HepG2 (cell line): ENCODE data around the gene WFDC11. TPM values are rescaled to one million over a fixed set of nuclear protein-coding genes. Genes with fewer than 3 reads are reported as not detected.

ENCODE experiments used
- ATAC-seq: fragments of 200-7000 bp; cut with Tn5 transposase; 3 replicates; pipeline ENCODE4 v1.9.1; 2020; ENCODE audit warnings: mild to moderate bottlenecking, moderate library complexity
- BruUV-seq: library from RNA; stranded (reverse); fragments of 400-500 nt; replicated peaks from 2 replicates; lab custom pipeline; 2021; lab: Mats Ljungman, UMichigan
- CTCF ChIA-PET: fragments of 300-600 bp; formaldehyde crosslinking; extraction: SDS; loops from one replicate; lab custom pipeline; 2021; ENCODE audit warnings: low total read pairs, inconsistent platforms, low intra/inter-chr PET ratio; lab: Yijun Ruan, JAX
- POLR2A ChIA-PET: fragments of 350-600 bp; sonication (Branson Sonifier 250); formaldehyde crosslinking; loops from one replicate; lab custom pipeline; 2020; ENCODE audit warnings: antibody characterized with exemption, inconsistent platforms; lab: Yijun Ruan, JAX
- DNase-seq: peaks from one replicate; pipeline ENCODE4 v3.0.0-alpha.2; 2015; ENCODE audit warnings: low spot score
- FAIRE-seq: peaks from 3 replicates; lab custom pipeline; 2011; peaks lifted over from hg19 to GRCh38; lab: Jason Lieb, UNC
- H2AFZ ChIP-seq: one replicate; pipeline ENCODE4 v1.6.1; 2011; ENCODE audit warnings: low read length, inconsistent platforms
- H3K27ac ChIP-seq: fragments of 300-600 bp; 3 replicates; pipeline ENCODE4 v1.8.0; 2011; ENCODE audit warnings: mixed run types, mild to moderate bottlenecking, mixed read lengths, low read length, inconsistent platforms; ENCODE audit not compliant: insufficient read depth; ENCODE audit errors: extremely low read length
- H3K27me3 ChIP-seq, 2 experiments: fragments of 200-600 bp in 1 of 2; 2 replicates in 1 of 2; 3 replicates in 1 of 2; pipeline versions ENCODE4 v1.6.0 to v1.8.0; 2011; ENCODE audit warnings: low read length in 2 of 2, mild to moderate bottlenecking in 2 of 2, moderate library complexity in 2 of 2, inconsistent platforms in 1 of 2; ENCODE audit not compliant: insufficient read depth in 2 of 2, control insufficient read depth in 1 of 2
- H3K36me3 ChIP-seq, 2 experiments: fragments of 200-600 bp in 1 of 2; replicated peaks in 1 of 2; 2 replicates in 1 of 2; 3 replicates in 1 of 2; pipeline versions ENCODE4 v1.5.1 to v1.8.0; 2011; ENCODE audit warnings: low read length in 2 of 2, inconsistent platforms in 1 of 2; ENCODE audit not compliant: insufficient read depth in 2 of 2, control insufficient read depth in 1 of 2
- H3K4me1 ChIP-seq: 2 replicates; pipeline ENCODE4 v1.5.1; 2012; ENCODE audit warnings: low read length, inconsistent platforms; ENCODE audit not compliant: insufficient read depth
- H3K4me2 ChIP-seq: 2 replicates; pipeline ENCODE4 v1.6.0; 2011; ENCODE audit warnings: low read depth, low read length, inconsistent platforms
- H3K4me3 ChIP-seq, 3 experiments: fragments of 200-600 bp in 1 of 3; sonication (generic), shearing (Covaris generic) in 1 of 3; replicated peaks in 1 of 3; 2 replicates each; pipeline ENCODE4 v1.5.1; 2011 to 2016; ENCODE audit warnings: low read length in 3 of 3, inconsistent platforms in 2 of 3, low read depth in 2 of 3, mild to moderate bottlenecking in 2 of 3, control low read depth in 1 of 3, mixed read lengths in 1 of 3; ENCODE audit not compliant: insufficient read depth in 1 of 3
- H3K79me2 ChIP-seq: one replicate; pipeline ENCODE4 v1.6.1; 2011; ENCODE audit warnings: low read length, inconsistent platforms; ENCODE audit not compliant: insufficient read depth
- H3K9ac ChIP-seq: 2 replicates; pipeline ENCODE4 v1.6.0; 2011; ENCODE audit warnings: mild to moderate bottlenecking, low read depth, low read length, inconsistent platforms; ENCODE audit not compliant: insufficient read depth
- H3K9me3 ChIP-seq: 2 replicates; pipeline ENCODE4 v1.5.1; 2012; ENCODE audit warnings: mild to moderate bottlenecking, low read length
- H4K20me1 ChIP-seq: 2 replicates; pipeline ENCODE4 v1.6.0; 2011; ENCODE audit warnings: inconsistent platforms, mild to moderate bottlenecking, low read length, moderate library complexity; ENCODE audit not compliant: insufficient read depth
- JUND ChIP-seq: sonication (generic); formaldehyde crosslinking; IDR thresholded peaks from 2 replicates; pipeline ENCODE4 v1.8.0; 2022; ENCODE audit warnings: mild to moderate bottlenecking, missing genetic modification reagents
- KLF13 ChIP-seq: sonication (generic); formaldehyde crosslinking; IDR thresholded peaks from 2 replicates; pipeline ENCODE4 v1.4.0; 2020; ENCODE audit warnings: mild to moderate bottlenecking, missing genetic modification reagents
- NFYB ChIP-seq: sonication (generic); formaldehyde crosslinking; IDR thresholded peaks from 2 replicates; pipeline ENCODE4 v1.4.0; 2020; ENCODE audit warnings: missing genetic modification reagents
- PHF5A ChIP-seq: IDR thresholded peaks from one replicate; pipeline ENCODE4 v1.6.1; 2018; ENCODE audit warnings: low read depth, missing genetic modification reagents; ENCODE audit not compliant: unreplicated experiment
- REXO4 ChIP-seq: sonication (generic); formaldehyde crosslinking; IDR thresholded peaks from 2 replicates; pipeline ENCODE4 v1.8.0; 2022; ENCODE audit warnings: missing genetic modification reagents, mild to moderate bottlenecking, borderline replicate concordance
- SP140L ChIP-seq: sonication (generic); formaldehyde crosslinking; IDR thresholded peaks from 2 replicates; pipeline ENCODE4 v1.4.0; 2020; ENCODE audit warnings: missing genetic modification reagents, borderline replicate concordance
- TBL1XR1 ChIP-seq: fragments of 150-350 bp; IDR thresholded peaks from 2 replicates; pipeline ENCODE4 v1.6.1; 2014; ENCODE audit warnings: borderline replicate concordance, low read length; ENCODE audit not compliant: partially characterized antibody
- ZNF451 ChIP-seq: sonication (generic); formaldehyde crosslinking; IDR thresholded peaks from 2 replicates; pipeline ENCODE4 v1.5.0; 2020; ENCODE audit warnings: mild to moderate bottlenecking, missing genetic modification reagents
- ZNF749 ChIP-seq: sonication (generic); formaldehyde crosslinking; IDR thresholded peaks from 2 replicates; pipeline ENCODE4 v1.8.0; 2022; ENCODE audit warnings: mild to moderate bottlenecking, missing genetic modification reagents, moderate library complexity, borderline replicate concordance
- WGBS: methylation state at CpG from one replicate; pipeline ENCODE4 v1.1.6; 2017; ENCODE audit warnings: low lambda C conversion rate; 5-methylcytosine and 5-hydroxymethylcytosine counted together
- in situ Hi-C: cut with HindIII; loops from 2 replicates; pipeline ENCODE4 v1.10.0; 2017; ENCODE audit warnings: low pct_unique_long_range_greater_than_20kb; ENCODE audit not compliant: extremely low pct_ligation_motif_present
- intact Hi-C: fragments of 100-400 bp; cut with micrococcal nuclease; formaldehyde crosslinking; loops from one replicate; pipeline ENCODE4 v1.10.0; 2022; ENCODE audit not compliant: unreplicated experiment
- polyA plus RNA-seq, 8 experiments: library from polyadenylated mRNA; depleted of rRNA in 3 of 8; stranded (reverse) in 7 of 8; unstranded in 1 of 8; fragments of >200 nt; fragmentation: Illumina TruSeq in 4 of 8; extraction: Trizol in 4 of 8; gene quantifications; 2 replicates each; pipeline versions ENCODE4 v1.2.1 to v1.2.3, GENCODE V29; 2011 to 2016; ENCODE audit warnings: low read depth in 4 of 8, missing spikeins in 1 of 8, mixed read lengths in 1 of 8; ENCODE audit not compliant: insufficient read depth in 1 of 8
- total RNA-seq, 5 experiments: library from RNA; depleted of rRNA; stranded (reverse); fragments of >200 nt; fragmentation: Illumina TruSeq; extraction: Trizol; gene quantifications; 2 replicates each; pipeline ENCODE4 v1.2.3, GENCODE V29; 2016; ENCODE audit warnings: low read depth in 1 of 5
- TF ChIP-seq, protein P1 (sequence below): sonication (generic); formaldehyde crosslinking; IDR thresholded peaks from 2 replicates; pipeline ENCODE4 v1.9.0; 2021; ENCODE audit warnings: mild to moderate bottlenecking, missing genetic modification reagents
- TF ChIP-seq, protein P2 (sequence below), 2 experiments: sonication (generic) in 1 of 2; formaldehyde crosslinking in 1 of 2; IDR thresholded peaks; 2 replicates each; pipeline versions ENCODE4 v1.5.1 to v1.6.1; 2011 to 2020; ENCODE audit warnings: borderline replicate concordance in 1 of 2, low read depth in 1 of 2, low read length in 1 of 2, mild to moderate bottlenecking in 1 of 2, missing genetic modification reagents in 1 of 2, moderate library complexity in 1 of 2

Gene WFDC11
- total and polyA plus RNA-seq, 2 of the 13 experiments (the other 11 are each of a cell fraction or from before 2014, with no cell fraction given), result not detected

DNA sequence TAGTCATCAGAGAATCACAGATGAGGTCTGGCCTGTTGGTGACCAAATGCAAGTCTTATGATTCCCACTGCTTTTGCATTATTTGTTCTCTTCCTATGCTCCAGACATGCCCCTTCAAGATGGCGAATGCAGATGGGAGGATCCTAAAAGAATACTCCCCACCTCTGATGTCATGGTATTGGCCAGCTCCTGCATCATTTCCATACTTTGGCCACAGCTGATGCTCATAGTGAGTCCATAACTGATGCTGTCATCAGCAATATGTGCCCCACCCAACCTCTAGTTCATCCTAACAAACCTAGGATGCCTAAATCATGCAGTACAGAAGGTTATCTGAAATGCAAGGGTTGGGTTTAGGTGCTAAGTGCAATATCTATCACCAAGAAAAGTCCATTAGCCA lies 33.5 kb downstream of the WFDC11 start (continued):
- TF ChIP-seq, protein P1, sequence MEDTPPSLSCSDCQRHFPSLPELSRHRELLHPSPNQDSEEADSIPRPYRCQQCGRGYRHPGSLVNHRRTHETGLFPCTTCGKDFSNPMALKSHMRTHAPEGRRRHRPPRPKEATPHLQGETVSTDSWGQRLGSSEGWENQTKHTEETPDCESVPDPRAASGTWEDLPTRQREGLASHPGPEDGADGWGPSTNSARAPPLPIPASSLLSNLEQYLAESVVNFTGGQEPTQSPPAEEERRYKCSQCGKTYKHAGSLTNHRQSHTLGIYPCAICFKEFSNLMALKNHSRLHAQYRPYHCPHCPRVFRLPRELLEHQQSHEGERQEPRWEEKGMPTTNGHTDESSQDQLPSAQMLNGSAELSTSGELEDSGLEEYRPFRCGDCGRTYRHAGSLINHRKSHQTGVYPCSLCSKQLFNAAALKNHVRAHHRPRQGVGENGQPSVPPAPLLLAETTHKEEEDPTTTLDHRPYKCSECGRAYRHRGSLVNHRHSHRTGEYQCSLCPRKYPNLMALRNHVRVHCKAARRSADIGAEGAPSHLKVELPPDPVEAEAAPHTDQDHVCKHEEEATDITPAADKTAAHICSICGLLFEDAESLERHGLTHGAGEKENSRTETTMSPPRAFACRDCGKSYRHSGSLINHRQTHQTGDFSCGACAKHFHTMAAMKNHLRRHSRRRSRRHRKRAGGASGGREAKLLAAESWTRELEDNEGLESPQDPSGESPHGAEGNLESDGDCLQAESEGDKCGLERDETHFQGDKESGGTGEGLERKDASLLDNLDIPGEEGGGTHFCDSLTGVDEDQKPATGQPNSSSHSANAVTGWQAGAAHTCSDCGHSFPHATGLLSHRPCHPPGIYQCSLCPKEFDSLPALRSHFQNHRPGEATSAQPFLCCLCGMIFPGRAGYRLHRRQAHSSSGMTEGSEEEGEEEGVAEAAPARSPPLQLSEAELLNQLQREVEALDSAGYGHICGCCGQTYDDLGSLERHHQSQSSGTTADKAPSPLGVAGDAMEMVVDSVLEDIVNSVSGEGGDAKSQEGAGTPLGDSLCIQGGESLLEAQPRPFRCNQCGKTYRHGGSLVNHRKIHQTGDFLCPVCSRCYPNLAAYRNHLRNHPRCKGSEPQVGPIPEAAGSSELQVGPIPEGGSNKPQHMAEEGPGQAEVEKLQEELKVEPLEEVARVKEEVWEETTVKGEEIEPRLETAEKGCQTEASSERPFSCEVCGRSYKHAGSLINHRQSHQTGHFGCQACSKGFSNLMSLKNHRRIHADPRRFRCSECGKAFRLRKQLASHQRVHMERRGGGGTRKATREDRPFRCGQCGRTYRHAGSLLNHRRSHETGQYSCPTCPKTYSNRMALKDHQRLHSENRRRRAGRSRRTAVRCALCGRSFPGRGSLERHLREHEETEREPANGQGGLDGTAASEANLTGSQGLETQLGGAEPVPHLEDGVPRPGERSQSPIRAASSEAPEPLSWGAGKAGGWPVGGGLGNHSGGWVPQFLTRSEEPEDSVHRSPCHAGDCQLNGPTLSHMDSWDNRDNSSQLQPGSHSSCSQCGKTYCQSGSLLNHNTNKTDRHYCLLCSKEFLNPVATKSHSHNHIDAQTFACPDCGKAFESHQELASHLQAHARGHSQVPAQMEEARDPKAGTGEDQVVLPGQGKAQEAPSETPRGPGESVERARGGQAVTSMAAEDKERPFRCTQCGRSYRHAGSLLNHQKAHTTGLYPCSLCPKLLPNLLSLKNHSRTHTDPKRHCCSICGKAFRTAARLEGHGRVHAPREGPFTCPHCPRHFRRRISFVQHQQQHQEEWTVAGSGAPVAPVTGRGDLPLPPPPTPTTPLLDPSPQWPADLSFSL, result no peak
- no peak for TF ChIP-seq KLF13 (CRISPR knock-in tag)
- no peak for TF ChIP-seq ZNF749 (CRISPR knock-in tag)
- no peak for TF ChIP-seq TBL1XR1

DNA sequence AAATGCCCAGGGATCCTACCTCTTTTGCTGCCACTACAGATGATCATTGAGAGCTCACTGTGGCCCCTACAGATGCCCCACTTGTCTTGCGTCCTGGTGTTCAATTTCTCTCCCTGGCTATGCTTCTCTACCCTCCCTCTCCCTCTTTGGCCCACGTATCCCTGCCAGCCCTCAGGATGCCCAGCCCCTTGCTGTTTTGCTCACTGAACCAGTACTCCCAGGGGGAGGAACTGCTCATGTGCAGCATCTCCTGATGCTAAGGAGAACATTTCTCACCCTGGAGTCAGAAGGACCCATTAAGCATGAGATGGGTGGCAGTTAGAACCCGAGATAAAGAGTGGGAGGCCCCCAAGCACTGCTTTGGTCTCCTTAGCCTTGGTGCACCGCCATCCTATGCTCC lies 38.9 kb downstream of the WFDC11 start, which contains the start of gene WFDC9:
Gene WFDC9, minus strand, starts transcription at position 101 of the 400 bp plus-strand sequence. CDS start 21,103 bp downstream, outside the sequence.
- no peaks in the 10 kb centered on the region for H3K79me2 ChIP-seq
- CTCF ChIA-PET, result no interaction called here
- H3K27ac ChIP-seq, result no peak within 1 kb of the TSS
- BruUV-seq, result no TSS peak
- H3K4me1 ChIP-seq, result no peaks in the 10 kb centered on the region
- no peaks in the 10 kb centered on the region; a peak in 1 of 5 replicates for H3K27me3 ChIP-seq
- no peak for ATAC-seq
- no peak within 1 kb of the TSS for H3K9ac ChIP-seq
- no peak for DNase-seq
- intact Hi-C loops (no loop called here), in situ Hi-C loops (no loop called here)
- no peaks in the 10 kb centered on the region for H3K36me3 ChIP-seq
- H2AFZ ChIP-seq, result no peak within 1 kb of the TSS
- WGBS, result under 1% methylated on average over 4 of the region's 4 CpGs
- H4K20me1 ChIP-seq, result no peaks in the 10 kb centered on the region
- no peak for FAIRE-seq
- no peak within 1 kb of the TSS for H3K4me3 ChIP-seq
- TF ChIP-seq, protein P2, sequence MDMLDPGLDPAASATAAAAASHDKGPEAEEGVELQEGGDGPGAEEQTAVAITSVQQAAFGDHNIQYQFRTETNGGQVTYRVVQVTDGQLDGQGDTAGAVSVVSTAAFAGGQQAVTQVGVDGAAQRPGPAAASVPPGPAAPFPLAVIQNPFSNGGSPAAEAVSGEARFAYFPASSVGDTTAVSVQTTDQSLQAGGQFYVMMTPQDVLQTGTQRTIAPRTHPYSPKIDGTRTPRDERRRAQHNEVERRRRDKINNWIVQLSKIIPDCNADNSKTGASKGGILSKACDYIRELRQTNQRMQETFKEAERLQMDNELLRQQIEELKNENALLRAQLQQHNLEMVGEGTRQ (IDR thresholded peaks at IDR 0.05; ENCODE audit: low read depth, low read length), result no peak
- TF ChIP-seq, protein P2 (CRISPR knock-in tag; IDR thresholded peaks at IDR 0.05; ENCODE audit: borderline replicate concordance), result no peak
- TF ChIP-seq JUND (CRISPR knock-in tag), result no peak
- TF ChIP-seq PHF5A, result no peak
- no peak for TF ChIP-seq NFYB
- no peak for TF ChIP-seq ZNF451 (CRISPR knock-in tag)
- TF ChIP-seq REXO4 (CRISPR knock-in tag), result no peak
- no peak for TF ChIP-seq SP140L (CRISPR knock-in tag)
- TF ChIP-seq, all 625 proteins: peak for 0
- no peaks in the 10 kb centered on the region for H3K9me3 ChIP-seq
- no peak within 1 kb of the TSS for H3K4me2 ChIP-seq
- POLR2A ChIA-PET, result no interaction called here
